A549 (cell line): ENCODE data around the gene TCEA2.

Source experiments
- CEBPB ChIP-seq, 2 experiments: fragments of >200 bp in 1 of 2; sonication (Bioruptor Twin) in 1 of 2; formaldehyde crosslinking in 1 of 2; IDR thresholded peaks; 2 replicates each; pipeline ENCODE4 v1.6.1; 2012 to 2016
- CHD2 ChIP-seq: fragments of 150-350 bp; IDR thresholded peaks from 2 replicates; pipeline ENCODE4 v1.6.1; 2014; ENCODE audit warnings: low read length; ENCODE audit not compliant: partially characterized antibody
- EP300 ChIP-seq, 2 experiments: fragments of >200 bp; sonication (Bioruptor Twin); formaldehyde crosslinking; IDR thresholded peaks; 2 replicates in 1 of 2; 3 replicates in 1 of 2; pipeline ENCODE4 v1.6.1; 2016 to 2017
- JUN ChIP-seq, 2 experiments: fragments of >200 bp; sonication (Bioruptor Twin); formaldehyde crosslinking; IDR thresholded peaks; 2 replicates in 1 of 2; 3 replicates in 1 of 2; pipeline ENCODE4 v1.6.1; 2016 to 2017
- TF ChIP-seq, protein P1 (sequence below): fragments of >200 bp; sonication (Bioruptor Twin); formaldehyde crosslinking; IDR thresholded peaks from 3 replicates; pipeline ENCODE4 v1.5.1; 2016
- TF ChIP-seq, protein P2 (sequence below): fragments of 200-600 bp; sonication (generic); IDR thresholded peaks from 2 replicates; pipeline ENCODE4 v1.6.1; 2016; ENCODE audit warnings: antibody characterized with exemption, mild to moderate bottlenecking, moderate library complexity

DNA sequence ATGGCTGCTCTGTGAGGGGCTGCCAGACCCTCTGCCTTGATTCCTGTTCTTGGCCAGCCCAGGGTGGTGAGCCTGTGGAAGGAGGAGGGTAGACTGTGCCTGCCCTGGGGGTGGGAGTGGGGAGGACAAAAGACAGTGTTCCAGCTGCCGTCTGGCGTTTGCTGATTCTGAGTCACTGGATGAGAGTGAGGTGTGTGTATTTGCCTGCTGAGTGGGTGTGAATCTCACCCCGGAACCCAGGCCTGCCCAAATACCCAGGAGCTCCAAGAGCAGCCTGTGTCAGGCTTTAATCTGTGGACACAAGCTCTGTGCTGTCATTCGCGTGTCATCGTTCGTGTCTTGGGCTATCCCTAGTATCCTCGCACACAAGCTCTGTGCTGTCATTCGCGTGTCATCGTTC, 23.8 kb downstream of the TCEA2 start:
- TF ChIP-seq EP300 (IDR thresholded peaks at IDR 0.05): no peak
- TF ChIP-seq CHD2: no peak
- TF ChIP-seq, protein P1, sequence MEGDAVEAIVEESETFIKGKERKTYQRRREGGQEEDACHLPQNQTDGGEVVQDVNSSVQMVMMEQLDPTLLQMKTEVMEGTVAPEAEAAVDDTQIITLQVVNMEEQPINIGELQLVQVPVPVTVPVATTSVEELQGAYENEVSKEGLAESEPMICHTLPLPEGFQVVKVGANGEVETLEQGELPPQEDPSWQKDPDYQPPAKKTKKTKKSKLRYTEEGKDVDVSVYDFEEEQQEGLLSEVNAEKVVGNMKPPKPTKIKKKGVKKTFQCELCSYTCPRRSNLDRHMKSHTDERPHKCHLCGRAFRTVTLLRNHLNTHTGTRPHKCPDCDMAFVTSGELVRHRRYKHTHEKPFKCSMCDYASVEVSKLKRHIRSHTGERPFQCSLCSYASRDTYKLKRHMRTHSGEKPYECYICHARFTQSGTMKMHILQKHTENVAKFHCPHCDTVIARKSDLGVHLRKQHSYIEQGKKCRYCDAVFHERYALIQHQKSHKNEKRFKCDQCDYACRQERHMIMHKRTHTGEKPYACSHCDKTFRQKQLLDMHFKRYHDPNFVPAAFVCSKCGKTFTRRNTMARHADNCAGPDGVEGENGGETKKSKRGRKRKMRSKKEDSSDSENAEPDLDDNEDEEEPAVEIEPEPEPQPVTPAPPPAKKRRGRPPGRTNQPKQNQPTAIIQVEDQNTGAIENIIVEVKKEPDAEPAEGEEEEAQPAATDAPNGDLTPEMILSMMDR: no peak
- TF ChIP-seq CEBPB (IDR thresholded peaks at IDR 0.05): no peak
- TF ChIP-seq, protein P2, sequence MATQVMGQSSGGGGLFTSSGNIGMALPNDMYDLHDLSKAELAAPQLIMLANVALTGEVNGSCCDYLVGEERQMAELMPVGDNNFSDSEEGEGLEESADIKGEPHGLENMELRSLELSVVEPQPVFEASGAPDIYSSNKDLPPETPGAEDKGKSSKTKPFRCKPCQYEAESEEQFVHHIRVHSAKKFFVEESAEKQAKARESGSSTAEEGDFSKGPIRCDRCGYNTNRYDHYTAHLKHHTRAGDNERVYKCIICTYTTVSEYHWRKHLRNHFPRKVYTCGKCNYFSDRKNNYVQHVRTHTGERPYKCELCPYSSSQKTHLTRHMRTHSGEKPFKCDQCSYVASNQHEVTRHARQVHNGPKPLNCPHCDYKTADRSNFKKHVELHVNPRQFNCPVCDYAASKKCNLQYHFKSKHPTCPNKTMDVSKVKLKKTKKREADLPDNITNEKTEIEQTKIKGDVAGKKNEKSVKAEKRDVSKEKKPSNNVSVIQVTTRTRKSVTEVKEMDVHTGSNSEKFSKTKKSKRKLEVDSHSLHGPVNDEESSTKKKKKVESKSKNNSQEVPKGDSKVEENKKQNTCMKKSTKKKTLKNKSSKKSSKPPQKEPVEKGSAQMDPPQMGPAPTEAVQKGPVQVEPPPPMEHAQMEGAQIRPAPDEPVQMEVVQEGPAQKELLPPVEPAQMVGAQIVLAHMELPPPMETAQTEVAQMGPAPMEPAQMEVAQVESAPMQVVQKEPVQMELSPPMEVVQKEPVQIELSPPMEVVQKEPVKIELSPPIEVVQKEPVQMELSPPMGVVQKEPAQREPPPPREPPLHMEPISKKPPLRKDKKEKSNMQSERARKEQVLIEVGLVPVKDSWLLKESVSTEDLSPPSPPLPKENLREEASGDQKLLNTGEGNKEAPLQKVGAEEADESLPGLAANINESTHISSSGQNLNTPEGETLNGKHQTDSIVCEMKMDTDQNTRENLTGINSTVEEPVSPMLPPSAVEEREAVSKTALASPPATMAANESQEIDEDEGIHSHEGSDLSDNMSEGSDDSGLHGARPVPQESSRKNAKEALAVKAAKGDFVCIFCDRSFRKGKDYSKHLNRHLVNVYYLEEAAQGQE: no peak
- TF ChIP-seq JUN (IDR thresholded peaks at IDR 0.05): no peak
